Body of pancreas (tissue), 4 donors: ENCODE data around the gene NEK11.

ENCODE experiments used
- CTCF ChIP-seq, 7 experiments: fragments of 450-650 bp in 4 of 7; fragments of 200-600 bp in 3 of 7; sonication (generic) in 3 of 7; IDR thresholded peaks; one replicate each; pipeline ENCODE4 v1.5.1; 2016 to 2019; ENCODE audit warnings: antibody characterized with exemption in 7 of 7
- POLR2A ChIP-seq, 3 donors: fragments of 450-650 bp; IDR thresholded peaks; one replicate each; pipeline ENCODE4 v1.6.1; 2016; ENCODE audit warnings: antibody characterized with exemption in 3 of 3, mild to moderate bottlenecking in 2 of 3

GRCh38 chr3:131396170-131396569 lies 369.5 kb downstream of the NEK11 start:
- no peak for TF ChIP-seq CTCF (IDR thresholded peaks at IDR 0.05)
- TF ChIP-seq POLR2A (IDR thresholded peaks at IDR 0.05): no peak
